Forelimb muscle (tissue), 1 donor: ENCODE results near the gene LHFPL3. TPM values are rescaled to one million over a fixed set of nuclear protein-coding genes. Genes with fewer than 3 reads are reported as not detected.
"Not testable (repeated sequence)": the region's sequence is repeated elsewhere in the genome, so short reads cannot be mapped to it uniquely, and the experiment has no call there.

Experiments
- DNase-seq: peaks from one replicate; pipeline ENCODE4 v3.0.0-alpha.2; 2013; ENCODE audit warnings: low read depth
- polyA plus RNA-seq: library from polyadenylated mRNA; unstranded; fragments of 120-200 nt; gene quantifications from one replicate; pipeline ENCODE4 v1.2.1, GENCODE V29; 2013; ENCODE audit not compliant: insufficient read length

The LHFPL3 gene
- polyA plus RNA-seq, 1 donor, result not detected

- DNase-seq, result no peak
Measured at GRCh38 chr7:104894726-104895521, 566.5 kb downstream of the LHFPL3 start.

DNA sequence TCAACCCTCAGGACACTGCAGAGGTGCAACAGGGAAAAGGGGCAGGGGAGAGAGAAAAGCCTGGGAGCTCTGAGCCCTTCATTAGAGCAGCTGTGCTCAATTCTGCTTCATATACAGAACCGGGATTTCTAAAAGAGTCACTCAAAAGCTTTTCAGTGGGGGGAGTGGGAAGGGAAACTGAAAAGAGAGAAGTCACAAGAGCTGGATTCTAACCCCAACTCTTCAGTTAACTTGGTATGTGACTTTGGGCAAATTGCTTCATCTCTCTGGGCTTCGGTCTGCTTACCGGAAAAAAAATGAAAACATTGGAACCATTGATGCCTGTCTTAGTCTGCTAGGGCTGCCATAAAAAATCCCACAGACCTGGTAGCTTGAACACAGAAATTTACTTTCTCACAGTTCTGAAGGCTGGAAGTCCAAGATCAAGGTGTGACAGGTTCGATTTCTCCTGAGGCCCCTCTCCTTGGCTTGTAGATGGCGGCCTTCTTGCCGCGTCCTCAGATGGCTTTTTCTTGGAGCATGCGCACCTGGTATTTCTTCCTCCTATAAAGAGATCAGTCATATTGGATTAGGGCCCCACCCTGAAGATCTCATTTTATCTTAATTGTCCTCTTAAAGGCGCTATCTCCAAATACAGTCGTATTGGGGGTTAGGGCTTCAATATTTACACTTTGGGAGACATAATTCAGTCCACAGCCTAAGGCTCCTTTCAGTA, 567.3 kb downstream of the LHFPL3 start:
- DNase-seq, result no peak

DNA sequence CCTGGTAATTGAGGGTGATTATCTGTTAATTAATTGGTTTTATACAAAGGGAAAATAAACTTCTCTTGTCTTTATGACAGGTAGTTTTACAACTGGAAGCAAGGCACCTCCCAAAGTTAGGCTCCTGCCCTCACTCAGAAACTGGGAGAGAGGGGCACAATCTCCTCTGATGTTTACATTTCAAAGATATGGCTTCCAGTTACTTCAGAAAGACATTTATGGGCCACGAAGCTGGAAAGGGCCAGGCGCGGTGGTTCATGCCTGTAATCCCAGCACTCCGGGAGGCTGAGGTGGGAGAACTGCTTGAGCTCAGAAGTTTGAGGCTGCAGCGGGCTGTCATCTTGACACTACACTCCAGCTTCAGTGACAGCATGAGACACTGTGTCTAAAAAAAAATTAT, 570.0 kb downstream of the LHFPL3 start:
- DNase-seq, result no peak

DNA sequence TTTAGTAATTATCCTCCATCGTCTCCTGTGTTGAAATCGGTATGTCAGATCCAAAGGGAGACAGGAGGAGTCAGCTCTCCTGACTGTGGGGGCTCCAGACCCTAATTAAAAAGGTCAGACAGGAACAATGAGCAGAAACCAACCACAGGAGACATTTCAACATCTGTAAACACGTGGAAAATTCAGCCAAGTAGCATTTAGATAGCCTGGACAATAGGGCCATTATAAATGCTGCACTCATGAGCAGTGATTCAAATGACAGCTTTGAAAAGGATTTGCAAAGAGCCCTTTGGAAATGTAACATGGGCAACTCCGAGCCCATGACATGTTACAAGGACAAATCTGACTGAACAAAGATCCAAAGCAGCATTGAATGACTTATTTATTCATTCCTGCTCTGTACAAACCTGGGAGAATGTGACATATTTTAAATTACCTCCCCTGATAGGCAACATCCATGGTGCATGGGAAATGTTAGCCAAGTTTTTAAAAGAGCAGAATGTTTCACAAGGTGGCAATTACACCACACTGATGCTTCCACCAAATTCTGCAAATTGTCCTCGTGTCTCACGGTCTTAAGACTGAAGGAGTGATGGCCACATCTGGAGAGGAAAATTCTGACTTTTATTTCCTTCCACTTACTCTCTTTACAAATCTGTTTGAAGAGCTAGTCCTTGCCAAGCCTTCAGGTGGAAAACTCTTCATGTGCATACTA, 572.3 kb downstream of the LHFPL3 start:
- DNase-seq, result no peak

DNA sequence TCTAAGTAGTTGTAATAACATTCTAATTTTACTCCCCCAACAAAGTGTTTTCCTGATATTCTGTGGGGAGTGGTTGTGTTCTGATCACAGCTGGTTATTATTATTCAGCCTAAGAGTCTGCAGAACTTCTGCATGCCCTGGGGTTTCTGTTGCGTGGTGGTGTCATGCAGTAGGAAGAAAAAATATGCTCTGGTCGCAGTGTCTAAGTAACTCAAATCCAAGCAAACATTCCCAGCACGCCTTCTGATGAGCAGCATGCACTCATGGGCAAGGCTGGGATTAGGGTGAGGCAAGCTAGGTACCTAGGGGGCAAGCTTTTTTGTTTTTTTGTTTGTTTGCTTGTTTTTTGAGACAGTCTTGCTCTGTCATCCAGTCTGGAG, 572.8 kb downstream of the LHFPL3 start:
- no peak for DNase-seq

GRCh38 chr7:104902183-104902582, 573.8 kb downstream of the LHFPL3 start:
- no peak for DNase-seq

DNA sequence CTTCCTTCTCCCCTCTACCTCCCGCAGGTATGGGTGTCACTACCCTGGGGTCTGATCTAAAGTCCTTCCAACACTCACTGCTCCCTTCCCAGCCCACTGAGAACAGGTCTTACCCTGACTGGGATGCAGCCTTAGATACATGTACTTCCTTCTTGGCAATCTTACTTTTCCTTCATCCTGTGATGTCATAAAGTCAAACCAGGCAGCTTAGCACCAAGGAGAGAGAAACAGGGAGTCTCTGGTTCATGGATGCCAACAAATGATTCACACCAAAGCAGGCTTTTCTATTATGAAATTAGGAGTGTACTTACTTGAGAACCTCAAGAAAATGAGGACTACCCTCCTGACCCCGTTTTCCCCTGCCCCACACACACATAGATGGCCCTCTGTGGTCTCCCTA, 574.6 kb downstream of the LHFPL3 start:
- DNase-seq, result no peak

DNA sequence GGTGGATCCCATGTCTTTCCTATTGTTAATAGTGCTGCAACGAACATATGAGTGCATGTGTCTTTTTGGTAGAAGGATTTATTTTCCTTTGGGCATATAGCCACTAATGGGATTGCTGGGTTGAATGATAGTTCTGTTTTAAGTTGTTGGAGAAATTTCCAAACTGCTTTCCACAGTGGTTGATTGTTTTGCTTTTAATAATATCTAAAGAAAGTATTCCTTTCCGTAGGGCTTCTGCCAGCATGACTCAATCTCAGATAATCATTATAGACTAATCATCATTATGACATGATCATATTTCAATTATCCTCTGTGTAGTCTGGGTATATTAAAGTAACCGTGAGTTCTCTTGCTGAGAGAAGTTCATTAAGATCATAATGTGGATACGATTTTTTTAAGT, 575.4 kb downstream of the LHFPL3 start:
- no peak for DNase-seq

DNA sequence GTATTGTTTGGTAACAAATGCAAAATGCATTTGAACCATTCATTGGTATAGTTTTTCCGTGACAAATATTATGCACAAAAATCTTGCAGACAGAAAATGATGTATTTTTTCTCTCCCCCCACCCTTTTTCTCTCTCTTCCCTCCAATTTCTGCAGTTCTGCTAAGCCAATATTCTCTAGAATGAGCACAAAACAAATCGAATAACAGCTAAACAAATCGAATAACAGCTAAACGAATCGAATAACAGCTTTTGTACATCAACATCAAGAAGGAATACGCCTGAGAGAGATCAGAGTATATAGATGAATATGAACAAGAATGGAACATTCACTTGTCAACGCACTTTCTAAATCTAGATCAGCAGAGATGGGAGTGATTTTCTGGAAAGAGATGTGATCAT, 577.6 kb downstream of the LHFPL3 start:
- DNase-seq, result no peak

DNA sequence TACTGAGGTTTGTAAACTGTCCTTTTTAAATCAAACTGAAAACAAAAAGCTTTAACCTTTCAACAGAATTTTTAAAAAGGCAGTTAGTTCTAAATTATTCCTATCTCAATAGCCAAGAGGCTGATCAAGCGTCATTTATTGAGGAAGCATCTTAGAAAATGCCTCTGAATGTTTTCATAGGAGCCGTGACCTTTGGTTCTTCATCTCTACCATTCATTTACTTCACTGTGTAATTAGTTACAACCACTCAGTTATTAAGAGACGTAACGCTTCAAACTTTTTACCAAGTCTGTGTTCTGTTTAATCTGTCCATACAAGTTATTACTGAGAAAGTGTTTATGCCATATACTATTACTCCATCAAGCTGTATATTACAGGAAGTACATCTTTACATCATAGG, 578.2 kb downstream of the LHFPL3 start:
- no peak for DNase-seq

GRCh38 chr7:104908636-104909035, 580.2 kb downstream of the LHFPL3 start:
- DNase-seq, result no peak

- no peak for DNase-seq
Measured at GRCh38 chr7:104909096-104909495, 580.7 kb downstream of the LHFPL3 start.

- no peak for DNase-seq
Measured at GRCh38 chr7:104914421-104914820, 586.0 kb downstream of the LHFPL3 start.

DNA sequence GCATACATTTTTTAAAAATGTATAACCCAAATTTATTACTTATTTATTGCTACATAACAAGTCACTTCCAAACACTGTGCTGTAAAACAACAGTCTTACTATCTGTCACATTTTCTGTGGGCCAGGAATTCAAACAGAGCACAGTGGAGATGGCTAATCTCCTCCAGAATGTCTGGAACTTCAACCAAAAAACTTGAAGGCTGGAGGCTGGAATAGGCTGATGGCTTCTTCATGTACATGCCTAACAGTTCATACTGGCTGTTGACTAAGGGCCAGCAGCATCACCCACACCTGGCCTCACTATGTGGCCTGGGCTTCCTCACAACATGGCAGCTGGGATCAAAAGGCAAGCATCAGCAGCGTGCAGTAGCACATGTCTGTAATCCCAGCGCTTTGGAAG, 593.2 kb downstream of the LHFPL3 start:
- DNase-seq, result no peak

DNA sequence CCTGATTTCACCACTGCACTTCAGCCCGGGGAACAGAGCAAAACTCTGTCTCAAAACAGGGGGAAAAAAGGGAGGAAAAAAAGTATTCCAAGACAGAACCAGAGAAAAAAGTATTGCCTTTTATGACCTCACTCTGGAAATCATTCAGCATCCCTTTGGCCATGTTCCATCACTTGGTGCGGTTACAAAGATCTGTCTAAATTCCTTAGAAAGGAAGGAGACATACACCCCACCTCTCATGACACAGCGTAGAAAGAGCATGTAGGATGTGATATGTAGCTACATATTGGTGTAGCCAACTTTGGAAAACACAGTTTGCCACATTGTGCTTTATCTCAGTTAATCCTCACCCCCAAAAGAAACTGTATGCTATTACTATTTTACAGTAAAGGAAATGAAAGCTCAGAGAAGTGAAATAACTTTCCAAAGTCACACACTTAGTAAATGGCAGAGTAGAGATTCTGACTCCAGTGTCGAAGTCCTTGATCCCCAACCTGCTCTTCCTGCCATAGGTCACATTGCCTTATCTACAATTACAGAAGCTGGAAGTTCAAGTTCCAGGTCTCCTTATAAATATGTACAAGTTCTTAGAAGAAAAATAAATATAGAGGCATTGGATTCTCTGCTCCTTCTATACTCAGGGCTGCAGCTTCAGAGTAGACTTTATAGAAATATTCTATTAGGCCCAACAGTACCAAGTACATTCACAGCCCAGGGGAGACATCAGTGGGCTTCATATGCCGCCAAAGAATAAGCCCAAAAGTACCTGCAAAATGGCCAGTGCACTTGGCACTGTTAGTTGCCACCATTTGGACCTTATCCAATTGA, 594.0 kb downstream of the LHFPL3 start:
- no peak for DNase-seq

- DNase-seq, result no peak
Measured at GRCh38 chr7:104923010-104923421, 594.6 kb downstream of the LHFPL3 start.

- not testable (repeated sequence) for DNase-seq
Measured at GRCh38 chr7:104926189-104926588, 597.8 kb downstream of the LHFPL3 start.

GRCh38 chr7:104926601-104927041, 598.2 kb downstream of the LHFPL3 start:
- DNase-seq, result no peak

- DNase-seq, result no peak
Measured at GRCh38 chr7:104927055-104927454, 598.7 kb downstream of the LHFPL3 start.

GRCh38 chr7:104928721-104929400, 600.5 kb downstream of the LHFPL3 start:
- DNase-seq, result no peak

- no peak for DNase-seq
Measured at GRCh38 chr7:104929921-104930320, 601.5 kb downstream of the LHFPL3 start.
